ENCODE measurements around the gene GAGE13.
A peak's percentile ranks its signal among the peaks of the same experiment; 100 is the strongest.
"Not testable (repeated sequence)": the region's sequence is repeated elsewhere in the genome, so short reads cannot be mapped to it uniquely, and the experiment has no call there.

Gene GAGE13, protein sequence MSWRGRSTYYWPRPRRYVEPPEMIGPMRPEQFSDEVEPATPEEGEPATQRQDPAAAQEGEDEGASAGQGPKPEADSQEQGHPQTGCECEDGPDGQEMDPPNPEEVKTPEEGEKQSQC

DNA sequence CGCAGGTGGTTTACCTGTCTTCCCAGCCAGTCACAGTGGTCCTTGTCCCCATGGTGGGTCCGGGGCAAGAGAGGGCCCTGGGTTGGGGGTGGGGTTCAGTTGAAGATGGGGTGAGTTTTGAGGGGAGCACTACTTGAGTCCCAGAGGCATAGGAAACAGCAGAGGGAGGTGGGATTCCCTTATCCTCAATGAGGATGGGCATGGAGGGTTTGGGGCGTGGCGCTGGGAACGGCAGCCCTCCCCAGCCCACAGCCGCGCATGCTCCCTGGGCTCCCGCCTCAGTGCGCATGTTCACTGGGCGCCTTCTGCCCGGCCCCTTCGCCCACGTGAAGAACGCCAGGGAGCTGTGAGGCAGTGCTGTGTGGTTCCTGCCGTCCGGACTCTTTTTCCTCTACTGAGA, at the start of gene GAGE13:
Gene GAGE13, plus strand, starts transcription at position 301 of the 400 bp plus-strand sequence. CDS start 1,156 bp downstream, outside the sequence.
- not testable (repeated sequence) for DNase-seq (ENCODE audit: low read depth)

DNA sequence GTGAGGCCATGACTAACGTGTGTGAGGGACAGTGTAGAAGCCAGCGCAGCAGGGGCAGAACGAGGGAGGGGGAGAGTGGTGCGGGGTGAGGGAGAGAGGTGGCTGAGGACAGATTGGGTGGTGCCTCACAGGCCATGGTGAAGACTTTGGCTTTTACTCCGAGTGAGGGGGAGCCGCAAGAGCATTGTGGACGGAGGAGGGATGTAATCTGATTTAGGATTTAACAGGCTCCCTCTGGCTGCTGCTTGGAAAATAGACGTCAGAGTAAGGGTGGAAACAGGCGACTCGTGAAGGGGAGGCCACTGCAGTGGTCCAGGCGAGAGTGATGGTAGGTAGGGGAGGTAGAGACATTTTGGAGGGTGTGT, 48.8 kb upstream of the GAGE13 start:
- DNase-seq (ENCODE audit: low read depth): no peak

- no peak for DNase-seq (ENCODE audit: low read depth)
These were observed 47.2 kb upstream of the GAGE13 start for GRCh38 chrX:49284212-49284611.

GRCh38 chrX:49286136-49286535, 45.2 kb upstream of the GAGE13 start:
- no peak for DNase-seq (ENCODE audit: low read depth)

GRCh38 chrX:49286581-49286980, 44.8 kb upstream of the GAGE13 start:
- DNase-seq (ENCODE audit: low read depth): no peak

DNA sequence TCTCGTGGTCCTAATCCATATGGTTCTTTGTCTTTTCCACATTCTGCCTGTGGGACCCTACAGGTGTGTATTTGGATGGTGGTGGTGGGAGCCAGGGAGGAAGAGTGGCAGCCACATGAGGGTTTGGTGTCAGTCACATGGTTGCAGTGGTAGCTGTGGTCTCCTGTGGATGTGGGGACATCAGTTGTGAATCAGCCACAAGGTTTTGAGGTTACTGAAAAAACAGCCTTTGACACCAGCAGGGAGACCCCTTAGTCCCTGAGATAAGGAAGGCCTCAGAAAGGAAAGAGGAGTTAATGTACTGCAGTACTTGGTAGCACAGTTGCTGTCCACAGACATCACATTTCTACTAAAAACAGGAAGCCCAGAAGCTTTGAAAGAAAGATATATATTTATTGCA, 43.7 kb upstream of the GAGE13 start:
- no peak for DNase-seq (ENCODE audit: low read depth)

DNA sequence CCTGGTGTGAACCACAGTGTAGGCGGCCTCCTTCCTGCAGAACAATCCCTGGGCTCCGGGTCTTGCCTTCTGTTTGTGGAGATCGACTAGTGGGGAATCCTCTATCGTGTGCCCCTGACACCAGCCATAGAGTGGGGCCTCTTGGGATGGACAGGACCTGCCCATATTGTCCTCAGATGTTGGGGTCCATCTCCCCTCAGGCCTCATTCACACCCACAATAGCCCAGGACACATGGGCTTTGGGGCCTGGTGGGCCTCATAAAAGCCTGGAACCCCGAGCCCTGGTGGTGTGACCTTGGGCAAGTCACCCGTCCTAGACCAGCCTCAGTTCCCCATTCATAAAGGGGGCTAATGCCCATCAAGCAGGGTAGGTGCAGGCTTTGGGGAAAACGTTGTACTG, 41.2 kb upstream of the GAGE13 start:
- DNase-seq (ENCODE audit: low read depth): no peak

GRCh38 chrX:49291615-49292337, 39.6 kb upstream of the GAGE13 start:
- peak; percentile 55 for DNase-seq (ENCODE audit: low read depth)

- no peak for DNase-seq (ENCODE audit: low read depth)
These were observed 38.7 kb upstream of the GAGE13 start for GRCh38 chrX:49292400-49293362.

DNA sequence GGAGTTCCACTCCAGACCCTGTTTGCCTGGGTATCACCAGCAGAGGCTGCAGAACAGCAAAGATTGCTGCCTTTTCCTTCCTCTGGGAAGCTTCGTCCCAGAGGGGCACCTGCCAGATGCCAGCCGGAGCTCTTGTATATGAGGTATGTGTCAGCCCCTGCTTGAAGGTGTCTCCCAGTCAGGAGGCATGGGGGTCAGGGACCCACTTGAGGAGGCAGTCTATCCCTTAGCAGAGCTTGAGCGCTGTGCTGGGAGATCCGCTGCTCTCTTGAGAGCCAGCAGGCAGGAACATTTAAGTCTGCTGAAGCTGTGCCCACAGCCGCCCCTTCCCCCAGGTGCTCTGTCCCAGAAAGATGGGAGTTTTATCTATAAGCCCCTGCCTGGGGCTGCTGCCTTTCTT, 32.1 kb upstream of the GAGE13 start:
- not testable (repeated sequence) for DNase-seq (ENCODE audit: low read depth)

- no peak for DNase-seq (ENCODE audit: low read depth)
These were observed 30.7 kb upstream of the GAGE13 start for GRCh38 chrX:49300703-49301102.

GRCh38 chrX:49303346-49303745, 28.0 kb upstream of the GAGE13 start, which contains the start of gene GAGE10:
GAGE10 (plus strand) TSS chrX:49303646; CDS start chrX:49304860, 1,214 bp downstream.
- no peak for DNase-seq (ENCODE audit: low read depth)

- DNase-seq (ENCODE audit: low read depth): not testable (repeated sequence)
These were observed 23.6 kb upstream of the GAGE13 start for GRCh38 chrX:49307775-49308174.

DNA sequence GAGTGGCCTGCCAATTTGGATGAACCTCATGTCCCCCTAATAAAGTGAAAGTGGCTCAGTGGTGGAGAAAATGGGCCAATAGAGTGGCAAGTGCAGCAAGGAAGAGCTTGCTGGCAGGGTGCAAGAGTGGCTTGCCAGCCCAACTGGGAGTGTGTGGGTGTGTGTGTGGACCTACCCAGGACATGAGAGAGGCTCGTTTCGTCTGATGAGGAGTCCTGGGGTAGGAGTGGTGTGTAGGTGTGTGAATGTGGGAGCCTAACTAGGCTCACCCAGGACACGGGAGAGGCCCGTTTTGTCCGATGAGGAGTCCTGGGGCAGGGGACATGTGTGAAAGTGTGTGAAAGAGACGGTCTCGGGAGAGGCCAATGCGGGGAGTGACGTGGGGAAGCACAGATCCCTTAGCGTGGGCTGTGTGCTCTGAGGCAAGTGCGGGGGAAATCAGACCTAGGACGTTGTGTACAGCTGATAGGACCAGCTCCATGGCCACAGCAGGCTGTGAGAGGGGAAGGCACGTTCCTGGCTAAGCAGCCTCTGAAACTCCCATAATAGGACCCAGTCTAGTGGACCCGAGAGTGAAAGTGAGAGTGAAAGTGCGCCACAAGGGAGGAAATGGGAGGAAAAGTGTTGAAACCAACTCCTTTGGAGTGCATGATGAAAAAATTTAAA, 22.6 kb upstream of the GAGE13 start:
- DNase-seq (ENCODE audit: low read depth): peak; percentile 3

DNA sequence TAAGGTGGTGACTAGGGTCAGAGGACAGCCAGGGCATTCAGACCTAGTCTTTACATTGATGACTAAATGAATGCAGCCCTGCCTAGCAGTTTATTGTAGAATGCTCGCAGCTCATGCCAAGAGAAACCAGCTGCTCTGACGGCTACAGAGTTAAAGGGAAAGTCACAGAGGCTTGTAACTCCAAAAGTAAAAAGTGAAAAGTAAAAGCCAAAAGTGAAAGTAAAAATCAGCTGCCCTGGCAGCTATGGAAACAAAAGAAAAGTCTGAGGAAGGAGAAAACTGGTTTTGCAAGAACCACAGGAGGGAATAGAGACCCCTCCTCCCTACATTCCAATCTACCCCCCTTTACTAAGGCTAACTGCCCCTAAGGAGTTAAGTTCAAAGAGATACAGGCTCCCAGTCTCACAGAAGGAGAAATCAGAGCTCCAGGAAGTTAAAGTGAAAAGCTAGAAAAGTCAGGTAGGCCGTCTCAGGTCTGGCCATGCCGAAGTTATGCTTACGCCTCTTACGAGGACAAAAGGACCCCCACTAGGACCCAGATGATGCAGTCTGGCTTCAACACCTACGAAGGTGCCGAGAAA, 21.9 kb upstream of the GAGE13 start:
- DNase-seq (ENCODE audit: low read depth): peak; percentile 0

GRCh38 chrX:49310371-49310770, 21.0 kb upstream of the GAGE13 start:
- no peak for DNase-seq (ENCODE audit: low read depth)

GRCh38 chrX:49312176-49312575, 19.2 kb upstream of the GAGE13 start:
- DNase-seq (ENCODE audit: low read depth): no peak

DNA sequence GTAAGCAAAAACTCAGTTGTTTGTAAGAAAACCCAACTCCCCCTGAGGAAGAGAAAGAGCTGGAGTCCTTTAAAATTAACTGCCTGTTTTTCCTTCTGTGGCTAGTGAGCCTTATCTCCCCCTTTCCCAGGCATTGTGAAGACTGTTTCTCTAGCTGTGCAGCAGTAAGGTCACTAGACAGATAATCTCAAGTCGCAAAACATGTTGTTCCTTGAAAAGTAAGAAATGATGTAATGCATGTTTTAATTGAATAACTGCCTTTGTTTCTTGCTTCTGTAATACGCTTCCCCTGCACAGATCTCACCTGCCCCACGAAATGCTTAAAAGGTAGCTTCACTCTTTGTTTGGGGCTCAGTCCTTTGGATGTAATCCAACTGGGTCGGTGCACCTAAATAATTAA, 15.3 kb upstream of the GAGE13 start:
- DNase-seq (ENCODE audit: low read depth): no peak

- DNase-seq (ENCODE audit: low read depth): not testable (repeated sequence)
These were observed 9.6 kb upstream of the GAGE13 start, which contains the start of gene GAGE12J for GRCh38 chrX:49321737-49322136. GAGE12J (plus strand) TSS chrX:49322037; CDS start chrX:49323194, 1,157 bp downstream.

DNA sequence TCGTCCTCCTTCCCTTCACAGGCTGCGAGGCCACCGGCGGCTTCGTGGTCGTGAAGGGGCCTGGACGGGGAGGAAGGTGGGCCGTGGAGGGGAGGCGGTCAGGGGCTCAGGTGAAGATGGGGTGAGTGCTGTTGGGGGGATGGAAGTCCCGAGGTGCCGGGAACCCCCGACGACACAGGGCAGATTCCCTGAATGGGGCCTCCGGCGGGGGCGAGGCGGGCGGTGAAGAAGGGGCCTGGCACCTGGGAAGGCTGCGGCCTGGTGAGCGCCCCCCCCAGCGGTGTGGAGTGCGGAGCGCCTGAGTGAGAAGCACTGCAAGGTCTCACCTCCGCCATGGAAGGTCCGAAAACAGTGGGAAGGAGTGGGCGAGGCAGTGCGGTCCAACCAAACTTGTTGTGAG, 9.1 kb upstream of the GAGE13 start:
- not testable (repeated sequence) for DNase-seq (ENCODE audit: low read depth)

DNA sequence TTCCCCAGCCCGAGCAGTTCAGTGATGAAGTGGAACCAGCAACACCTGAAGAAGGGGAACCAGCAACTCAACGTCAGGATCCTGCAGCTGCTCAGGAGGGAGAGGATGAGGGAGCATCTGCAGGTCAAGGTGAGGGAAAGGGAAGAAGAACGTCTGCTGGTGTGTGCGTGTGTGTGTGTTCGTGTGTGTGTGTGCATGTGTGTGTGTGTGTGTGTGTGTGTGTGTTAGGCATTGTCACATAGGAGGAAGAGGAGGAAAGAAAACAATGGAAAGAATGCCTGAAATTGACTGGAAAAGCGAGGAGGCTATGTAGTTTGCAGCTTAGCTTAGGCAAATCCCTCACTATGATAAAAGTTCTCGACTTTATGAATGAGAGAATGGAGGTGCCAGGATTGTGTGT, 7.6 kb upstream of the GAGE13 start:
- DNase-seq (ENCODE audit: low read depth): not testable (repeated sequence)

GRCh38 chrX:49330421-49330820, 961 bp upstream of the GAGE13 start:
- not testable (repeated sequence) for DNase-seq (ENCODE audit: low read depth)

Data from stimulated activated CD4-positive, alpha-beta T cell treated with anti-CD3 and anti-CD28 coated beads, Interleukin-2, amount 100 ng/mL, for 4 hours (primary cell).